CD4-positive, alpha-beta T cell (primary cell): Measurements from ENCODE around the gene COBL. TPM values are rescaled to one million over a fixed set of nuclear protein-coding genes. Genes with fewer than 3 reads are reported as not detected.

ENCODE experiments used
- ATAC-seq: fragments of 200-7000 bp; cut with Tn5 transposase; one replicate; pipeline ENCODE4 v1.10.0; 2022; ENCODE audit warnings: mild to moderate bottlenecking; ENCODE audit not compliant: poor library complexity
- CTCF ChIA-PET: fragments of 350-600 bp; sonication (Branson Sonifier 250); formaldehyde crosslinking; loops from one replicate; lab custom pipeline; 2021; ENCODE audit warnings: antibody characterized with exemption, inconsistent platforms; lab: Charles Lee
- POLR2A ChIA-PET: fragments of 350-600 bp; sonication (Branson Sonifier 250); formaldehyde crosslinking; loops from one replicate; lab custom pipeline; 2021; ENCODE audit warnings: antibody characterized with exemption, inconsistent platforms; lab: Charles Lee
- DNase-seq, 14 experiments: peaks; one replicate each; pipeline ENCODE4 v3.0.0-alpha.2; 2013 to 2020; ENCODE audit warnings: mixed read lengths in 2 of 14
- H3K27ac ChIP-seq, 2 donors: one replicate each; pipeline versions ENCODE4 v1.5.1 to v1.7.0; 2013; ENCODE audit warnings: low read length in 2 of 2, low read depth in 1 of 2, mild to moderate bottlenecking in 1 of 2
- H3K27me3 ChIP-seq, 2 experiments: 1 replicate in 1 of 2; 2 replicates in 1 of 2; pipeline versions ENCODE4 v1.6.1 to v1.7.0; 2013; ENCODE audit warnings: low read length in 2 of 2, control low read depth in 1 of 2, mild to moderate bottlenecking in 1 of 2, moderate library complexity in 1 of 2; ENCODE audit not compliant: insufficient read depth in 2 of 2, control insufficient read depth in 1 of 2
- H3K36me3 ChIP-seq: one replicate; pipeline ENCODE4 v1.6.1; 2013; ENCODE audit warnings: low read length, control low read depth; ENCODE audit not compliant: insufficient read depth
- H3K4me1 ChIP-seq: one replicate; pipeline ENCODE4 v1.6.1; 2013; ENCODE audit warnings: low read length, control low read depth; ENCODE audit not compliant: insufficient read depth
- H3K4me3 ChIP-seq: one replicate; pipeline ENCODE4 v1.5.1; 2013; ENCODE audit warnings: mild to moderate bottlenecking, low read length, moderate library complexity
- H3K9me3 ChIP-seq, 2 experiments: 1 replicate in 1 of 2; 2 replicates in 1 of 2; pipeline versions ENCODE4 v1.6.1 to v1.7.0; 2013; ENCODE audit warnings: low read length in 2 of 2, mild to moderate bottlenecking in 2 of 2, control low read depth in 1 of 2, moderate library complexity in 1 of 2; ENCODE audit not compliant: control insufficient read depth in 1 of 2, insufficient read depth in 1 of 2
- H3K27ac Mint-ChIP-seq: one replicate; pipeline ENCODE4 v1.8.0; 2020; ENCODE audit warnings: mixed read lengths
- H3K27me3 Mint-ChIP-seq: one replicate; pipeline ENCODE4 v1.8.0; 2021; ENCODE audit warnings: mixed read lengths
- H3K36me3 Mint-ChIP-seq: one replicate; pipeline ENCODE4 v1.8.0; 2021; ENCODE audit warnings: low read depth, mixed read lengths
- H3K4me1 Mint-ChIP-seq: one replicate; pipeline ENCODE4 v1.8.0; 2021; ENCODE audit warnings: low read depth, mixed read lengths
- H3K4me3 Mint-ChIP-seq: one replicate; pipeline ENCODE4 v1.8.0; 2020; ENCODE audit warnings: mild to moderate bottlenecking, mixed read lengths
- H3K9me3 Mint-ChIP-seq: one replicate; pipeline ENCODE4 v1.8.0; 2020; ENCODE audit warnings: mixed read lengths
- intact Hi-C, 2 experiments: fragments of 100-400 bp; cut with DNase I in 1 of 2; cut with micrococcal nuclease in 1 of 2; formaldehyde crosslinking; loops; one replicate each; pipeline versions ENCODE4 v1.15.1 to v1.9.0; 2023 to 2025; cut with DNase I, micrococcal nuclease
- total RNA-seq, 174 experiments: library from RNA in 2 of 174; stranded (reverse) in 2 of 174; gene quantifications; one replicate each; pipeline ENCODE4 v1.2.3 and lab custom pipeline; 2021 to 2026
- TF ChIP-seq, protein P1 (sequence below): fragments of 200-600 bp; IDR thresholded peaks from one replicate; pipeline ENCODE4 v1.8.0; 2022; ENCODE audit warnings: antibody characterized with exemption, mild to moderate bottlenecking

COBL gene
- total RNA-seq, 2 experiments from 2014 or later = not detected

DNA sequence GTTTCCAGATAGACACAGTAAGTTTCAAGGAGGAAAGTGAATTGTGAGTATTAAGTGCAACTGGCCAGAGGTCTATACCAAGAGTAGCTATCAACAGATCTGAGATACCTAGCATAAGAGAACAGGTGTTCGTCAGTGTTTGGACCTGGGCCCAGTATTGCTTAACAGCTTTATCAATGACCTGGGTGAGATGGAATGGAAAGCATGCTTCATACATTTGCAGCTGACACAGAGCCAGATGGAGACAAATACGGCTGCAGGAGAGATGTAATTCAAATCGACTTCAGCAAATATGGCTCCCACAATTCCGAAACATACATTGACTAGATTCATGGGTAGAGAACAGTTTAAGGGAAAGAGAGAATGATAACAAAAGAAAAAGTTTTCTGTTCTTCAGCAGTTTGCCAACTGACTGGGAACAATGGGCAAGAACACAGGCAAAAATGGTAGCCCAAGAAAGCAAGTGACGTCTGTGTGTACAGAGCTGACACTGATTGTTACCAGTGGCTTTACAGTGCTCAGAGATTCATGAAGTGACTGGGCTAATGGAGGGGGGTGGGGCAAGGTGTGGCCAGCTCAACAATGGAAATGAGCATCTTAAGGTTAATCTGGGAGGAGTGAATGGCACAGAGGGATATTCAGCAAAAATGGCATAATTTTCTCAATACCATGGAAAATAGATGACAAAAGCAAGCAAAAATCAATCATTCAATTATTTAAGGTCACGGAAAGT is 28.0 kb upstream of the COBL start:
- ChIA-PET POLR2A (no interaction called here), CTCF (no interaction called here)
- H3K27me3 ChIP-seq = no peaks in the 10 kb centered on the region
- no peaks in the 10 kb centered on the region for H3K36me3 Mint-ChIP-seq
- no peaks in the 10 kb centered on the region for H3K36me3 ChIP-seq
- TF ChIP-seq, protein P1, sequence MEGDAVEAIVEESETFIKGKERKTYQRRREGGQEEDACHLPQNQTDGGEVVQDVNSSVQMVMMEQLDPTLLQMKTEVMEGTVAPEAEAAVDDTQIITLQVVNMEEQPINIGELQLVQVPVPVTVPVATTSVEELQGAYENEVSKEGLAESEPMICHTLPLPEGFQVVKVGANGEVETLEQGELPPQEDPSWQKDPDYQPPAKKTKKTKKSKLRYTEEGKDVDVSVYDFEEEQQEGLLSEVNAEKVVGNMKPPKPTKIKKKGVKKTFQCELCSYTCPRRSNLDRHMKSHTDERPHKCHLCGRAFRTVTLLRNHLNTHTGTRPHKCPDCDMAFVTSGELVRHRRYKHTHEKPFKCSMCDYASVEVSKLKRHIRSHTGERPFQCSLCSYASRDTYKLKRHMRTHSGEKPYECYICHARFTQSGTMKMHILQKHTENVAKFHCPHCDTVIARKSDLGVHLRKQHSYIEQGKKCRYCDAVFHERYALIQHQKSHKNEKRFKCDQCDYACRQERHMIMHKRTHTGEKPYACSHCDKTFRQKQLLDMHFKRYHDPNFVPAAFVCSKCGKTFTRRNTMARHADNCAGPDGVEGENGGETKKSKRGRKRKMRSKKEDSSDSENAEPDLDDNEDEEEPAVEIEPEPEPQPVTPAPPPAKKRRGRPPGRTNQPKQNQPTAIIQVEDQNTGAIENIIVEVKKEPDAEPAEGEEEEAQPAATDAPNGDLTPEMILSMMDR = no peak
- no peaks in the 10 kb centered on the region for H3K9me3 Mint-ChIP-seq
- H3K4me1 Mint-ChIP-seq = no peaks in the 10 kb centered on the region
- H3K4me3 ChIP-seq = no peak overlapping the region
- H3K27ac ChIP-seq = no peak overlapping the region
- no peak overlapping the region for H3K4me3 Mint-ChIP-seq
- H3K27me3 Mint-ChIP-seq = peaks cover 7% of the 10 kb centered on the region
- H3K27ac Mint-ChIP-seq = no peak overlapping the region
- intact Hi-C loops = no loop called here
- H3K9me3 ChIP-seq = no peaks in the 10 kb centered on the region
- no peaks in the 10 kb centered on the region for H3K4me1 ChIP-seq
- DNase-seq = no peak
- ATAC-seq = no peak

GRCh38 chr7:51340936-51341335 is 24.3 kb upstream of the COBL start:
- ChIA-PET CTCF (no interaction called here), POLR2A (no interaction called here)
- no peaks in the 10 kb centered on the region for H3K4me1 Mint-ChIP-seq
- no peak overlapping the region for H3K4me3 Mint-ChIP-seq
- H3K36me3 Mint-ChIP-seq = no peaks in the 10 kb centered on the region
- H3K27ac Mint-ChIP-seq = no peak overlapping the region
- peaks cover 7% of the 10 kb centered on the region for H3K27me3 Mint-ChIP-seq
- TF ChIP-seq, protein P1 = no peak
- Histone ChIP-seq H3K4me1 (no peaks in the 10 kb centered on the region), H3K27ac (no peak overlapping the region), H3K9me3 (no peaks in the 10 kb centered on the region), H3K36me3 (no peaks in the 10 kb centered on the region), H3K4me3 (no peak overlapping the region), H3K27me3 (no peaks in the 10 kb centered on the region)
- H3K9me3 Mint-ChIP-seq = no peaks in the 10 kb centered on the region
- ATAC-seq = no peak
- intact Hi-C loops = no loop called here
- DNase-seq = no peak

GRCh38 chr7:51340029-51340838 is 23.6 kb upstream of the COBL start:
- Histone ChIP-seq H3K4me1 (no peaks in the 10 kb centered on the region), H3K27ac (no peak overlapping the region), H3K9me3 (no peaks in the 10 kb centered on the region), H3K4me3 (no peak overlapping the region), H3K36me3 (no peaks in the 10 kb centered on the region), H3K27me3 (no peaks in the 10 kb centered on the region)
- intact Hi-C loops = no loop called here
- POLR2A ChIA-PET = no interaction called here
- ATAC-seq (no peak), DNase-seq (no peak)
- H3K36me3 Mint-ChIP-seq = no peaks in the 10 kb centered on the region
- no peak overlapping the region for H3K4me3 Mint-ChIP-seq
- H3K27me3 Mint-ChIP-seq = peaks cover 7% of the 10 kb centered on the region
- CTCF ChIA-PET = no interaction called here
- TF ChIP-seq, protein P1 = no peak
- no peaks in the 10 kb centered on the region for H3K4me1 Mint-ChIP-seq
- no peaks in the 10 kb centered on the region for H3K9me3 Mint-ChIP-seq
- H3K27ac Mint-ChIP-seq = no peak overlapping the region
